Cardiac muscle cell (in vitro differentiated cells and primary cell): Measurements from ENCODE around the gene LRP5. TPM values are rescaled to one million over a fixed set of nuclear protein-coding genes. Genes with fewer than 3 reads are reported as not detected.
"Not testable (repeated sequence)": the region's sequence is repeated elsewhere in the genome, so short reads cannot be mapped to it uniquely, and the experiment has no call there.

Experiments
- DNase-seq, 2 donors: peaks; one replicate each; pipeline versions ENCODE4 v3.0.0 to v3.0.0-alpha.2; 2010 to 2017; ENCODE audit warnings: low read depth in 1 of 2, low spot score in 1 of 2
- H3K27ac ChIP-seq: fragments of 200-600 bp; sonication (generic); 2 replicates; pipeline ENCODE4 v1.5.1; 2016
- H3K27me3 ChIP-seq: fragments of 200-600 bp; sonication (generic); 2 replicates; pipeline ENCODE4 v1.6.0; 2016; ENCODE audit warnings: control low read depth
- H3K36me3 ChIP-seq: fragments of 200-600 bp; sonication (generic); 2 replicates; pipeline ENCODE4 v1.5.1; 2016; ENCODE audit warnings: control low read depth
- H3K4me1 ChIP-seq: fragments of 200-600 bp; sonication (generic); 2 replicates; pipeline ENCODE4 v1.8.1; 2017; ENCODE audit warnings: low read depth, mild to moderate bottlenecking, mixed run types
- H3K4me3 ChIP-seq: fragments of 200-600 bp; sonication (generic); 2 replicates; pipeline ENCODE4 v1.5.1; 2016; ENCODE audit warnings: mild to moderate bottlenecking
- H3K9me3 ChIP-seq: fragments of 200-600 bp; sonication (generic); 2 replicates; pipeline ENCODE4 v1.5.1; 2017; ENCODE audit warnings: low read depth, mild to moderate bottlenecking, control low read depth
- polyA plus RNA-seq: library from polyadenylated mRNA; unstranded; fragments of >200 nt; fragmentation: Nextera tagmentation; extraction: Ambion mirVana; gene quantifications from 2 replicates; pipeline ENCODE4 v1.2.1, GENCODE V29; 2016
- total RNA-seq: library from RNA; depleted of rRNA; stranded (reverse); fragments of >200 nt; gene quantifications from 2 replicates; pipeline ENCODE4 v1.2.3, GENCODE V29; 2016
- TF ChIP-seq, protein P1 (sequence below): IDR thresholded peaks from 2 replicates; pipeline ENCODE4 v1.5.1; 2012; ENCODE audit warnings: low read depth, mild to moderate bottlenecking, low read length

The LRP5 gene
- total and polyA plus RNA-seq, 2 experiments from 2014 or later, result 29.1 to 245 TPM

DNA sequence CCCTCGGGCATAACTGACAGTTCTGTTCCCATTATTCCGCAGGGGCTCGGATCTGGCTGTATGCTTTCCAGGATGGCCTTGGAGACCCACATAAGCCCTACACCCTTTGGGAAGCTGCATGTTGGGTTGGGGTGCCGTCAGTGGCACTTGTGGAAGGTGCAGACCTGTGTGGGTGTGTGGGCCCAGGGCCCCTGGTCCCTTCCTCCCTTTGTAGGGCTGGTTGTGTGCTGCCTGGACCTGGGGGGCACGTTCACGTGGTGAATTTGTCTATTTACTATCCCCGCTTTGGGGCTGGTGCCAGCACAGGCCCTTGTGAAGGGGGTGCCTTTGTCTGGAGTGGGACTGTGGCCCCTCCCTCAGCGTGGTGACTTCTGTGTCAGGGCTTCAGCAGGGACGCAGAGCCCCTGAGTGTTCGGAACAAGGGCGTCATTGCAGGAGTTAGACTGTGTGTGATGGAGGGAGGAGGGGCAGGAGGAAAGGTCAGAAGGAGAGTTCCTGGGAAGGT lies 133.2 kb downstream of the LRP5 start:
- Histone ChIP-seq H3K27ac (no peak overlapping the region), H3K4me1 (no peaks in the 10 kb centered on the region), H3K9me3 (no peaks in the 10 kb centered on the region), H3K4me3 (no peak overlapping the region), H3K36me3 (peaks cover 2% of the 10 kb centered on the region), H3K27me3 (no peaks in the 10 kb centered on the region)
- DNase-seq, result no peak
- TF ChIP-seq, protein P1, sequence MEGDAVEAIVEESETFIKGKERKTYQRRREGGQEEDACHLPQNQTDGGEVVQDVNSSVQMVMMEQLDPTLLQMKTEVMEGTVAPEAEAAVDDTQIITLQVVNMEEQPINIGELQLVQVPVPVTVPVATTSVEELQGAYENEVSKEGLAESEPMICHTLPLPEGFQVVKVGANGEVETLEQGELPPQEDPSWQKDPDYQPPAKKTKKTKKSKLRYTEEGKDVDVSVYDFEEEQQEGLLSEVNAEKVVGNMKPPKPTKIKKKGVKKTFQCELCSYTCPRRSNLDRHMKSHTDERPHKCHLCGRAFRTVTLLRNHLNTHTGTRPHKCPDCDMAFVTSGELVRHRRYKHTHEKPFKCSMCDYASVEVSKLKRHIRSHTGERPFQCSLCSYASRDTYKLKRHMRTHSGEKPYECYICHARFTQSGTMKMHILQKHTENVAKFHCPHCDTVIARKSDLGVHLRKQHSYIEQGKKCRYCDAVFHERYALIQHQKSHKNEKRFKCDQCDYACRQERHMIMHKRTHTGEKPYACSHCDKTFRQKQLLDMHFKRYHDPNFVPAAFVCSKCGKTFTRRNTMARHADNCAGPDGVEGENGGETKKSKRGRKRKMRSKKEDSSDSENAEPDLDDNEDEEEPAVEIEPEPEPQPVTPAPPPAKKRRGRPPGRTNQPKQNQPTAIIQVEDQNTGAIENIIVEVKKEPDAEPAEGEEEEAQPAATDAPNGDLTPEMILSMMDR, result no peak

DNA sequence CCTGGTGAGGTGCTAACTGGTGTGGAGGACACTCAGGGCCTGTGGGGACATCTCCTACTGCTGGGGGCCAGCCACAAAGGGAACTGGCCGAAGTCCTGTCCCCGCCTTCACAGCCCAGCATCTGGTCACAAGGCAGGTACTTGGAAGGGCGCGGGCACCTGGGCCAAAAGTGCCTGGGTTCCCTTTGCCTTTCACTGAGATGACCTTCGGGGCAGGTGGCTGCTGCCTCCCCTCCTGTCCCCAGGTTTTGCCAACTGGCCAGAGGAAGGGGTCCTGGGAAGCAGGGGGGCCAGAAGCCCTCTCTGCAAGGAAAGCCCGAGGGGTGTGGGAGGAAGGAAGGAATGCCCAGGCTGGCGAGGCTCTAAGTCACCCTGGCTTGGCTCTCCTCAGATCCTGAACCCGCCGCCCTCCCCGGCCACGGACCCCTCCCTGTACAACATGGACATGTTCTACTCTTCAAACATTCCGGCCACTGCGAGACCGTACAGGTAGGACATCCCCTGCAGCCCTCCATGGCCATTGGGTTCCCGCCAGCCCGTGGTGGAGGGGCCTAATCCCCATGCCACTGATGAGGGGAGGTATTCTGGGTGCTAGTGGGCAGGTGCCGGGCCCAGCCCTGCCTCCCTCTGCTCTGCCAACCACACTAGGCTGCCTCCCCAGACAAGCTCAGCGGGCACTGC lies 133.8 kb downstream of the LRP5 start:
- Histone ChIP-seq H3K27ac (no peak overlapping the region), H3K4me1 (no peaks in the 10 kb centered on the region), H3K36me3 (peaks cover 2% of the 10 kb centered on the region), H3K4me3 (no peak overlapping the region), H3K27me3 (no peaks in the 10 kb centered on the region), H3K9me3 (no peaks in the 10 kb centered on the region)
- no peak for DNase-seq
- TF ChIP-seq, protein P1, result no peak

DNA sequence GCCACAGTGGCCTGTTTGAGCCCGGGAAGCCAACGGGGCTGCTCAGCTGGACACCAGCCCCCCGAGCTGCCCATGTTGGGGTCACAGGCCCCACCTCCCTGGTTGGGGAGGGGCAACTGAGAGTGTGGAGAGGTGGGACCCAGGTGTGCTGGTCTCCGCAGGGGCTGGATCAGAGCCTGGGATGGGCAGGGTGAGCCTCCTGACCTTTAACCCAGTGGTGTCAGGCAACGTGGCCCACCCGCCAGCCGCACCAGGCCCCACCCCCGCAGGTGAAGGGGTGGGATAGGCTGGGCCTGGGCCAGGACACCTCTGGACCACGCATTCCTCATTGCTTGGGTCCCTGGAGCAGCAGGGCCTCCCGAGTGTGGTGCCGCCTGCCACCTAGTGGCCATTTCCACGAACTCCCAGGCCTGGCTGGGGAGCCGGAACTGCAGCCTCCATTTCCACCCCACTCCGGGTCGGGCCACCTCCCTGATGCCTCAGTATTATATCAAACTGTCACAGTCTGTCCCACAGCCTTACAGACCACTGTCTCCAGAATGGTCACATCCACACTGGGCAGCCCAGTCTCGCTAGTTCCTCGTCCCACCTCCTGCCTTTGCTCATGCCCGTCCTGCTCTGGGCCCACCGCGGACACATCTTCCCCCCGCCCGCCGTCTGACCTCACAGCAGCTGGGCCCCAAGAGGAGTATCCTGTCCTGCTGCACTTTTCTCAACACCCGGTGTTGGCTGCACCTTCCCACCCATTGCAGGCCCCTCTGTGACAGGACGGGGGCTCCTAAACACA lies 134.8 kb downstream of the LRP5 start:
- Histone ChIP-seq H3K36me3 (peaks cover 2% of the 10 kb centered on the region), H3K27ac (no peak overlapping the region), H3K27me3 (no peaks in the 10 kb centered on the region)

DNA sequence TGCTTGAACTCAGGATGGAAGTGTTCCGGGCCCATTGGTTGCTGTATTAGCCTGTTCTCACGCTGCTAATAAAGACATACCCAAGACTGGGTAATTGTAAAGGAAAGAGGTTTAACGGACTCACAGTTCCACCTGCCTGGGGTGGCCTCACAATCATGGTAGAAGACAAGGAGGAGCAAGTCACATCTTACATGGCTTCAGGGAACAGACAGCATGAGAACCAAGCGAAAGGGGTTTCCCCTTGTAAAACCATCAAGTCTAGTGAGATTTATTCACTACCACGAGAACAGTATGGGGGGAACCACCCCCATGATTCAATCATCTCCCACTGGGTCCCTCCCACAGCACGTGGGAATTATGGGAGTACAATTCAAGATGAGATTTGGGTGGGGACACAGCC lies 135.5 kb downstream of the LRP5 start:
- not testable (repeated sequence) for DNase-seq, H3K27me3 ChIP-seq, H3K27ac ChIP-seq, H3K36me3 ChIP-seq, H3K9me3 ChIP-seq, H3K4me3 ChIP-seq, H3K4me1 ChIP-seq

More for the DNA sequence above, 134.8 kb downstream of the LRP5 start:
- no peak overlapping the region for H3K4me3 ChIP-seq
- TF ChIP-seq, protein P1, result peak; percentile 84
- peak; percentile 77 to 81 for DNase-seq
- no peaks in the 10 kb centered on the region for H3K4me1 ChIP-seq
- no peaks in the 10 kb centered on the region for H3K9me3 ChIP-seq

DNA sequence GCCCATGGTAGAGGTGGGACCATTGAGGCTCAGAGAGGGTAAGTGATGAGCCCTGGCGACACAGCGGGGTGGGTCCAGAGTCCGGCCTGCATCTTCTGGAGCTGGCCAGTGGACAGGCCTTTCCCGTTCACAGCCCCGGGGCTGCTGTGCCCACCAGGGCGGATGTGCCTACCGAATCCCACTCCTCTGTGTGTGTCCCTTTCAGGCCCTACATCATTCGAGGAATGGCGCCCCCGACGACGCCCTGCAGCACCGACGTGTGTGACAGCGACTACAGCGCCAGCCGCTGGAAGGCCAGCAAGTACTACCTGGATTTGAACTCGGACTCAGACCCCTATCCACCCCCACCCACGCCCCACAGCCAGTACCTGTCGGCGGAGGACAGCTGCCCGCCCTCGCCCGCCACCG lies 136.2 kb downstream of the LRP5 start:
- Histone ChIP-seq H3K36me3 (peaks cover 2% of the 10 kb centered on the region), H3K9me3 (no peaks in the 10 kb centered on the region), H3K4me1 (no peaks in the 10 kb centered on the region), H3K4me3 (no peak overlapping the region), H3K27me3 (no peaks in the 10 kb centered on the region), H3K27ac (no peak overlapping the region)
- no peak for DNase-seq
- TF ChIP-seq, protein P1, result no peak

DNA sequence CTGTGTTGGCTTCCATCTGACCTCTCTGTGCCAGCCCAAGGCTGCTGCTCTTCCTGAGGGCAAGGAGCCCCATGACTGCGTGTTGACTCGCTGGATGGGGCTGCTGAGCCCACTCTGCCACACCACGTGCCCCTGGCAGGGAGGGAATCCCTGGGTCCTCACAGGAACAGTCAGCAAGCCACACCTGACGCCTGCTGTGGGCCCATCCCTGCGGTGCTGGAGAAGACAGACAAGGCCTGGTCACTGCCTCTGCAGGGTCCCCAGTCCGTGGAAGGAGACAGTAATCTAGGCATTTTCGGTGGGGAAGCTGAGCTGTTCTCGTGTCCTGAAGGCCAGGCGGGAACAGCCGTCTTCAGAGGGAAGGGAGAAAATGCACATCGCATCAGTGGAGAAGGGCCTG lies 137.6 kb downstream of the LRP5 start:
- Histone ChIP-seq H3K4me3 (no peak overlapping the region), H3K36me3 (peaks cover 2% of the 10 kb centered on the region), H3K4me1 (no peaks in the 10 kb centered on the region), H3K9me3 (no peaks in the 10 kb centered on the region), H3K27ac (no peak overlapping the region), H3K27me3 (no peaks in the 10 kb centered on the region)
- TF ChIP-seq, protein P1, result no peak
- DNase-seq, result no peak
